HUES48 (cell line): ENCODE results near the gene TSPAN14.

Source experiments
- H3K27ac ChIP-seq: one replicate; pipeline ENCODE4 v1.7.0; 2013; ENCODE audit warnings: low read depth, low read length, inconsistent platforms
- H3K27me3 ChIP-seq: 2 replicates; pipeline ENCODE4 v1.6.1; 2013; ENCODE audit warnings: mild to moderate bottlenecking, low read length; ENCODE audit not compliant: control insufficient read depth, insufficient read depth
- H3K36me3 ChIP-seq: 2 replicates; pipeline ENCODE4 v1.6.1; 2013; ENCODE audit warnings: low read length; ENCODE audit not compliant: control insufficient read depth, insufficient read depth
- H3K4me1 ChIP-seq: 2 replicates; pipeline ENCODE4 v1.6.1; 2013; ENCODE audit warnings: mild to moderate bottlenecking, low read length; ENCODE audit not compliant: control insufficient read depth, insufficient read depth
- H3K4me3 ChIP-seq: 2 replicates; pipeline ENCODE4 v1.5.1; 2013; ENCODE audit warnings: mild to moderate bottlenecking, low read depth, low read length
- H3K9ac ChIP-seq: 2 replicates; pipeline ENCODE4 v1.6.1; 2013; ENCODE audit warnings: mild to moderate bottlenecking, low read depth, low read length, moderate library complexity
- H3K9me3 ChIP-seq: 2 replicates; pipeline ENCODE4 v1.6.1; 2013; ENCODE audit warnings: low read length; ENCODE audit not compliant: control insufficient read depth, insufficient read depth

TSPAN14 gene

GRCh38 chr10:80457554-80458262 is 3.6 kb downstream of the TSPAN14 start:
- Histone ChIP-seq H3K4me1 (peaks cover 57% of the 10 kb centered on the region), H3K9me3 (no peaks in the 10 kb centered on the region), H3K27me3 (no peaks in the 10 kb centered on the region; the same call in 1 of the 2 replicates), H3K27ac (no peak overlapping the region), H3K36me3 (no peaks in the 10 kb centered on the region), H3K9ac (no peak overlapping the region), H3K4me3 (no peak overlapping the region)

- Histone ChIP-seq H3K27me3 (no peaks in the 10 kb centered on the region; the same call in 1 of the 2 replicates), H3K9me3 (no peaks in the 10 kb centered on the region), H3K9ac (no peak overlapping the region), H3K27ac (no peak overlapping the region), H3K36me3 (no peaks in the 10 kb centered on the region), H3K4me3 (no peak overlapping the region), H3K4me1 (peaks cover 59% of the 10 kb centered on the region)
Observed at GRCh38 chr10:80458263-80458625, 4.1 kb downstream of the TSPAN14 start.

- H3K27ac ChIP-seq = no peak overlapping the region
- H3K27me3 ChIP-seq = no peaks in the 10 kb centered on the region; the same call in 1 of the 2 replicates
- no peak overlapping the region for H3K4me3 ChIP-seq
- peaks cover 60% of the 10 kb centered on the region for H3K4me1 ChIP-seq
- no peak overlapping the region for H3K9ac ChIP-seq
- no peaks in the 10 kb centered on the region for H3K9me3 ChIP-seq
- no peaks in the 10 kb centered on the region for H3K36me3 ChIP-seq
Observed at GRCh38 chr10:80458638-80459037, 4.5 kb downstream of the TSPAN14 start.

- H3K36me3 ChIP-seq = no peaks in the 10 kb centered on the region
- no peak overlapping the region for H3K9ac ChIP-seq
- H3K27me3 ChIP-seq = no peaks in the 10 kb centered on the region; the same call in 1 of the 2 replicates
- no peak overlapping the region for H3K4me3 ChIP-seq
- peaks cover 66% of the 10 kb centered on the region for H3K4me1 ChIP-seq
- H3K27ac ChIP-seq = no peak overlapping the region
- no peaks in the 10 kb centered on the region for H3K9me3 ChIP-seq
Observed at GRCh38 chr10:80459047-80459865, 5.1 kb downstream of the TSPAN14 start.

- Histone ChIP-seq H3K27me3 (no peaks in the 10 kb centered on the region; the same call in 1 of the 2 replicates), H3K36me3 (no peaks in the 10 kb centered on the region), H3K4me1 (peaks cover 74% of the 10 kb centered on the region), H3K9me3 (no peaks in the 10 kb centered on the region), H3K9ac (no peak overlapping the region), H3K27ac (peak overlapping the region; percentile 37), H3K4me3 (peak overlapping the region; percentile 29; the same call in 1 of the 2 replicates)
Observed at GRCh38 chr10:80460399-80461207, 6.5 kb downstream of the TSPAN14 start.

GRCh38 chr10:80461208-80462183 is 7.4 kb downstream of the TSPAN14 start:
- no peaks in the 10 kb centered on the region for H3K27me3 ChIP-seq
- H3K4me3 ChIP-seq = no peak overlapping the region
- peaks cover 78% of the 10 kb centered on the region for H3K4me1 ChIP-seq
- H3K9ac ChIP-seq = no peak overlapping the region
- no peaks in the 10 kb centered on the region for H3K9me3 ChIP-seq
- peak overlapping the region; percentile 37 for H3K27ac ChIP-seq
- no peaks in the 10 kb centered on the region for H3K36me3 ChIP-seq

- Histone ChIP-seq H3K9me3 (no peaks in the 10 kb centered on the region), H3K4me1 (peaks cover 87% of the 10 kb centered on the region), H3K36me3 (no peaks in the 10 kb centered on the region), H3K9ac (no peak overlapping the region), H3K27ac (no peak overlapping the region), H3K4me3 (no peak overlapping the region), H3K27me3 (peaks cover 6% of the 10 kb centered on the region; the same call in 1 of the 2 replicates)
Observed at GRCh38 chr10:80462299-80462980, 8.3 kb downstream of the TSPAN14 start.

GRCh38 chr10:80462981-80463741 is 9.1 kb downstream of the TSPAN14 start:
- no peaks in the 10 kb centered on the region for H3K36me3 ChIP-seq
- no peak overlapping the region for H3K27ac ChIP-seq
- H3K9ac ChIP-seq = no peak overlapping the region
- no peaks in the 10 kb centered on the region for H3K9me3 ChIP-seq
- H3K4me3 ChIP-seq = no peak overlapping the region
- H3K4me1 ChIP-seq = peaks cover 88% of the 10 kb centered on the region
- H3K27me3 ChIP-seq = peaks cover 6% of the 10 kb centered on the region; the same call in 1 of the 2 replicates

- no peaks in the 10 kb centered on the region for H3K9me3 ChIP-seq
- H3K27me3 ChIP-seq = peaks cover 10% of the 10 kb centered on the region
- no peak overlapping the region for H3K4me3 ChIP-seq
- no peak overlapping the region for H3K9ac ChIP-seq
- peak overlapping the region; percentile 95 for H3K27ac ChIP-seq
- H3K36me3 ChIP-seq = no peaks in the 10 kb centered on the region
- peaks cover 88% of the 10 kb centered on the region for H3K4me1 ChIP-seq
Observed at GRCh38 chr10:80463868-80464267, 9.8 kb downstream of the TSPAN14 start.
